A673 (cell line): Measurements from ENCODE around the gene FBXO41. TPM values are rescaled to one million over a fixed set of nuclear protein-coding genes. Genes with fewer than 3 reads are reported as not detected.
A peak's percentile ranks its signal among the peaks of the same experiment; 100 is the strongest.

ENCODE experiments used
- BruUV-seq: library from RNA; stranded (reverse); fragments of 400-500 nt; replicated peaks from 2 replicates; lab custom pipeline; 2021; lab: Mats Ljungman, UMichigan
- CTCF ChIA-PET: fragments of 300-600 bp; sonication (Branson Sonifier 250); formaldehyde crosslinking; loops from one replicate; lab custom pipeline; 2022; ENCODE audit warnings: antibody characterized with exemption; lab: Charles Lee
- POLR2A ChIA-PET: fragments of 300-600 bp; sonication (Branson Sonifier 250); formaldehyde crosslinking; loops from one replicate; lab custom pipeline; 2022; ENCODE audit warnings: antibody characterized with exemption; ENCODE audit not compliant: low non-redundant PET; lab: Charles Lee
- DNase-seq: peaks from one replicate; pipeline ENCODE4 v3.0.0-alpha.2; 2015; ENCODE audit warnings: low spot score
- H3K27ac ChIP-seq: fragments of 200-600 bp; sonication (generic); 2 replicates; pipeline ENCODE4 v1.5.1; 2016; ENCODE audit warnings: mixed run types, low read depth, mild to moderate bottlenecking, mixed read lengths, antibody characterized with exemption, low read length; ENCODE audit not compliant: poor library complexity, severe bottlenecking
- H3K27me3 ChIP-seq: fragments of 200-600 bp; sonication (generic); replicated peaks from 2 replicates; pipeline ENCODE4 v1.6.1; 2017; ENCODE audit warnings: mixed run types, low read depth, mild to moderate bottlenecking, mixed read lengths, antibody characterized with exemption, low read length; ENCODE audit not compliant: insufficient read depth, poor library complexity
- H3K36me3 ChIP-seq: fragments of 200-600 bp; sonication (generic); 2 replicates; pipeline ENCODE4 v1.6.1; 2016; ENCODE audit warnings: mixed run types, mild to moderate bottlenecking, mixed read lengths, antibody characterized with exemption, low read length; ENCODE audit not compliant: insufficient read depth, poor library complexity, severe bottlenecking
- H3K4me1 ChIP-seq: fragments of 200-600 bp; sonication (generic); 2 replicates; pipeline ENCODE4 v1.6.1; 2017; ENCODE audit warnings: mixed run types, mild to moderate bottlenecking, mixed read lengths, antibody characterized with exemption, low read length; ENCODE audit not compliant: insufficient read depth, poor library complexity, severe bottlenecking
- H3K4me3 ChIP-seq: fragments of 200-600 bp; sonication (generic); 2 replicates; pipeline ENCODE4 v1.5.1; 2016; ENCODE audit warnings: low read depth, mixed run types, mild to moderate bottlenecking, mixed read lengths, low read length; ENCODE audit not compliant: poor library complexity, severe bottlenecking
- H3K9me3 ChIP-seq: fragments of 200-600 bp; sonication (generic); 2 replicates; pipeline ENCODE4 v1.6.1; 2016; ENCODE audit warnings: mixed run types, low read depth, mild to moderate bottlenecking, mixed read lengths, antibody characterized with exemption, low read length; ENCODE audit not compliant: poor library complexity, severe bottlenecking
- CTCF ChIP-seq: fragments of 300-800, 200-600 bp; sonication (generic); conservative IDR thresholded peaks from 2 replicates; pipeline ENCODE4 v1.5.1; 2017; ENCODE audit warnings: low read depth, mild to moderate bottlenecking, antibody characterized with exemption, low read length, moderate library complexity, mixed read lengths
- EZH2 ChIP-seq: fragments of 200-600 bp; sonication (generic); IDR thresholded peaks from 2 replicates; pipeline ENCODE4 v1.6.1; 2017; ENCODE audit warnings: borderline replicate concordance, low read depth, mild to moderate bottlenecking, mixed read lengths, antibody characterized with exemption, low read length; ENCODE audit not compliant: poor library complexity, severe bottlenecking
- intact Hi-C: fragments of 100-400 bp; cut with micrococcal nuclease; formaldehyde crosslinking; loops from one replicate; pipeline ENCODE4 v1.10.0; 2022; ENCODE audit not compliant: unreplicated experiment
- total RNA-seq: library from RNA; stranded (reverse); gene quantifications from 2 replicates; pipeline ENCODE4 v1.2.3, GENCODE V29; 2021

The FBXO41 gene
- total RNA-seq, 1 experiment from 2014 or later, result 8.6 TPM

- ChIA-PET POLR2A (no interaction called here), CTCF (interaction anchor here (0.8 to 1.3 kb wide), 3 partner anchors 21 to 57 kb away, joined by 3 to 6 read pairs (median 3); no protein-coding TSS in a partner anchor)
- H3K36me3 ChIP-seq, result peaks cover 11% of the 10 kb centered on the region
- no peaks in the 10 kb centered on the region for H3K9me3 ChIP-seq
- H3K27ac ChIP-seq, result peak within 1 kb of the TSS; percentile 93
- intact Hi-C loops, result no loop called here
- H3K4me1 ChIP-seq, result peaks cover 12% of the 10 kb centered on the region
- peak within 1 kb of the TSS; percentile 75 for H3K4me3 ChIP-seq
- TF ChIP-seq CTCF (no peak), EZH2 (no peak)
- DNase-seq, result peak; percentile 100
- H3K27me3 ChIP-seq, result no peaks in the 10 kb centered on the region
- BruUV-seq, result no TSS peak
Measured at GRCh38 chr2:73233154-73233931, 50.9 kb downstream of the FBXO41 start, which contains the start of gene PRADC1. Gene PRADC1, minus strand, starts transcription at chr2:73233239. Its CDS starts 79 bp downstream, at chr2:73233160.

- no peak for DNase-seq
- peaks cover 12% of the 10 kb centered on the region for H3K4me1 ChIP-seq
- ChIA-PET POLR2A (no interaction called here), CTCF (interaction anchor here (0.8 to 1.3 kb wide), 3 partner anchors 20 to 58 kb away, joined by 3 to 6 read pairs (median 3); no protein-coding TSS in a partner anchor)
- no peaks in the 10 kb centered on the region for H3K9me3 ChIP-seq
- peaks cover 7% of the 10 kb centered on the region for H3K36me3 ChIP-seq
- H3K27me3 ChIP-seq, result no peaks in the 10 kb centered on the region
- H3K4me3 ChIP-seq, result peak overlapping the region; percentile 75
- intact Hi-C loops, result no loop called here
- H3K27ac ChIP-seq, result peak overlapping the region; percentile 67
- TF ChIP-seq CTCF, result no peak
- TF ChIP-seq EZH2, result no peak
- no TSS peak for BruUV-seq
Measured at GRCh38 chr2:73232403-73233153, 51.7 kb downstream of the FBXO41 start.

- intact Hi-C loops, result no loop called here
- DNase-seq, result no peak
- H3K9me3 ChIP-seq, result no peaks in the 10 kb centered on the region
- H3K4me3 ChIP-seq, result no peak overlapping the region
- no TSS peak for BruUV-seq
- CTCF ChIA-PET, result no interaction called here
- POLR2A ChIA-PET, result interaction anchor here (0.7 kb wide), 1 partner anchor 17 kb away, joined by 5 read pairs; no protein-coding TSS in a partner anchor
- no peaks in the 10 kb centered on the region for H3K27me3 ChIP-seq
- TF ChIP-seq CTCF (no peak), EZH2 (no peak)
- H3K27ac ChIP-seq, result no peak overlapping the region
- peaks cover 8% of the 10 kb centered on the region for H3K36me3 ChIP-seq
- no peaks in the 10 kb centered on the region for H3K4me1 ChIP-seq
Measured at GRCh38 chr2:73228631-73229030, 55.6 kb downstream of the FBXO41 start.
